Right forelimb (tissue), 1 donor: ENCODE measurements around the gene PGLYRP1.
A peak's percentile ranks its signal among the peaks of the same experiment; 100 is the strongest.

Experiments
- DNase-seq: peaks from one replicate; pipeline ENCODE4 v3.0.0-alpha.2; 2018

PGLYRP1 gene

GRCh38 chr19:46031781-46032596 lies 9.1 kb upstream of the PGLYRP1 start:
- no peak for DNase-seq

DNA sequence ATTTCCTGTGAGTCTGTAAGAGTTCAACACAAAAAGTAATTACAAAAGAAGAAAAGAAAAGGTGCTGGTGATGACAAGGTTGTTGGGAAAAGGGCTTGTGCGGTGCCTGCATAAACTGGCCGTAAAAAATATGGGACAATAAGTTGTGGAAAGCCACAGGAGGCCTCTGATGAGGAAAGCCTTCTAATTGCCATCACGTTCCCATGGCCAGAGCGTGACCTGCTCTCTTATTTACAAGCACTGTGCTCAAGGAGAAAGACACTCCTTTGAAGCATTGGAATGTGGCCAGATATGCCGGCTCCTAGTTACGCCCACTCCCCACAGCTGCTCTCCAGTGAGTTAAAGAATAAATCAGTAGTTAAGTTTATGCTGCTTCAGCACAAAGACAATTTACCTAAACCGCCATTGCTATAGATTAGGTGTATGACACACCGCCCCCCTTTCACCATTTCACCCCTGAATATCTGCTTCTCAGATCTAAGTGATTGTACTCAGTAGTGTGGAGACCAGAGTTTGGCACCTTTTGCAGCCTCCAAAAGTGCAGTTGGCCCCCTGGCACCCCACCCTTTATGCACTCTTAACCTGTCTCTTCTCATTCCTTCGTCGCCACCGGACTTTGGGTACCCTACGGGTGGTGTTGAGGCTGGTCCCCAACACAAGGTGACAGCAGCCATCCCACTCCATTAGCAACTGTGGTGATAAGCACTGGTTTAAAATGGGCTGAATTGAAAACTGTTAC lies 8.1 kb upstream of the PGLYRP1 start:
- DNase-seq = no peak

GRCh38 chr19:46025835-46026234 lies 3.0 kb upstream of the PGLYRP1 start:
- DNase-seq = no peak

- no peak for DNase-seq
These were observed 492 bp upstream of the PGLYRP1 start for GRCh38 chr19:46023311-46023779.

DNA sequence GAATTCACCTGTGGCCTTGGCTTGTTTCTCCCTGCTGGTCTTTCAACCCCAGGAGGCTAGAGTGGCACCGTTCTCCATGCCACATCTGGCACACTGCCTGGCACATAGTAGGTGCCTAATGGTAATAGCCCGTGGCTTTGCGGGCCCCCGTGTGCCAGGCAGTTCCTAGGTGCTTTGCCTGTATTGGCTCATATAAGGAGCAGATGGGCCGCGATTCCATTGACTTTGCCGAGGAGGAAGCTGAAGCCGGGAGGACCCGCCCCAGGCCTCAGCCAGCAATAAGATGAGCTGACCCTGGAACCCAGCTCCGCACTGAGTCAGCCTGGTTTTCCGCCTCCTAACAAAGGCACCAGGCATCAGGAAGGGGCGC lies 807 bp downstream of the PGLYRP1 start:
- no peak for DNase-seq

DNA sequence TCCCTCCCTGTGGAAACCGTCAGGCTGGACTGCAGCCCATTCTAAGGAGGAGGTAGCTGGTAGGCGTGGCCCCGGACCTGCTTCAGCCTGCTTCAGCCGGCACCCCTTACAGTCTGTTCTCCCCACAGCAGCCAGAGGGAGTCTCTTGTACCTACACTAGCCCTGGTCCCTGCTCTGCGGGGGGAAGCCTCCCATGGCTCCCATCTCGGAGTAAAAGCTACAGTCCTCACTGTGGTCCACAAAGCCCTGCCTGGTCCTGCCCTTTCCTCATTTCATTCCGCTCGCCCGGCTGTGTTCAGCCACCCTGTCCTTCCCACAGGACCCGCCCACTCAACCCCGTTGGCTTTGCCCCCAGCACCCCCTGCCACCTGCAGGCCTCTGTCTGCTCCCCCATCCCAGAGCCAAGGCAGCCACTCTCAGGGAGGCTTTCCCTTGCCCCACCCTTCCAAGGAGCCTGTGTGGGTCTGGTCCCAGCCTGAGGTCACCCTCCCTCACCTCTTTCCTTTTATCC lies 1.3 kb downstream of the PGLYRP1 start:
- no peak for DNase-seq

DNA sequence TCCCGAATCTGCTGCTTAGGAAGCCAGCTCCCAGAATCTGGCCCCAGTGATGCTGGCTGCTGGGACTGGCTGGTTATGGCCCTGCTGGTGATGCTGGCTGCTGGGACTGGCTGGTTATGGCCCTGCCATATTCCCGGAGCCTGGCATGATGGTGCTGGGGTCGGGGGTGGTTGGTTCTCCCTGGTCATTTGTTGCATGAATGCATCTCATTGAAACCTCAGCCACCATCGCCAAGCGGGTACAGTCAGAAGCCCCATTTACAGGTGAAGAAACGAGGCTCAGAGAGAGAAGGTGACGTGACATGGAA lies 2.1 kb downstream of the PGLYRP1 start:
- no peak for DNase-seq

- DNase-seq = peak; percentile 35
These were observed 3.6 kb downstream of the PGLYRP1 start for GRCh38 chr19:46019270-46019669.

DNA sequence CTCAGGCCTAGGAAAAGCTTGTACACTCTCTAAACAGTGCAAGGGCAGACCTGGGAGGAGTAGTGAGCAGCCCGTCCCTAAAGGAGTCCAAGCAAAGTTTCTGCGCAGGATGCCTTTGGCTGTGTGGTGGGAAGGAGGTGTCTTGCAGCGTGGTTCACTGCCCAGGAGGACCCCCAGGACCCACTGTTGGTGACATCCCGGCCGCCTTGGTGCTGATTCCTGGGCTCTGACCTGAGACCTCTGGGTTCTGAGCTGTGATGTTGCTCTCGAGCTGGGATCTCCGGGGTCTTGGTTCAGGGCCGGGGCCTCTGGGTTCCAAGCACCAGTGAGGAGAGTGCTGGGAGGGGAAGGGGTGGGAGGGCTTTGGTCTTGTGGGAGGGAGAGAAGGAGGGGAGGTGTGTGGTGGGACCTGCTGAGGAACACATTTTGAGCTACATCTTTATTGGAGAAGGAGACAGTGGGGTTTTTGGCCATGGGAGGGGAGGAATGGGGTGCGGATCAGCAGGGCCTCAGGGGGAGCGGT lies 4.1 kb downstream of the PGLYRP1 start:
- no peak for DNase-seq

DNA sequence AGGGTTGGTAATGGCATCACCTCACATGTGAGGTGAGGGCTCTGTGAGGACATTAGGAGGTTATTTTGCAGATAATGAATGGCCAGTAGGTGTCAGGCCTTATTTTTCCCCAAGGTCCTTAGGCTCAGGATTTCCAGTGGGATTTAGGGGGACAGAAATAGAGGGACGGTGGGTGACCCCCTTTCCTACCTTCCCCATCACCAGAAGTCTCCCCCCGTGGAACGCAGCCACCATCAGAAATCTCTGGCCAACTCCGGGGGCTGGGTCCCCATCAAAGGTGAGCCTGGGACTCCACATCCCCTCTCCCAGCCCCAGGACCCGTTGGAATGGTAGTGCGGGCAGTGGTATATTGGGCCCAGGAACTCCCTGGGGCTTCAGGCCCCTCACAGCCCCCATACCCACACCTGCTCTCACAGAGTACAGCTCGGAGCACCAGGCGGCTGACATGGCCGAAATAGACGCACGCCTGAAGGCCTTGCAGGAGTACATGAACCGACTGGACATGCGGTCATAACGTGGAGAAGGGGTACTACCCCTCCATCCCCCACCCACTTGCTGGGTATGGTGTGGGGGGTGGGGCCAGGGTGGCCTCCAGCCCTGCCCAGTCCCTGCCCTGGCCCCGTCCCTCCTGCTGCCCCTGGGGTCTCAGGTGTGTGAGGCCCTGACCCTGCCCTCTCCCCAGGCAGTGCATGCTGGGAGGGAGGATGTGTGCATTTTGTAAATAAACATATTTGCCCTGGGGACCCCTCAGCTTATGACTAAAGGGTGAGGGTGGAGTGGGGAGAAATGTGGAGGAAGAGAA lies 4.8 kb downstream of the PGLYRP1 start:
- no peak for DNase-seq

DNA sequence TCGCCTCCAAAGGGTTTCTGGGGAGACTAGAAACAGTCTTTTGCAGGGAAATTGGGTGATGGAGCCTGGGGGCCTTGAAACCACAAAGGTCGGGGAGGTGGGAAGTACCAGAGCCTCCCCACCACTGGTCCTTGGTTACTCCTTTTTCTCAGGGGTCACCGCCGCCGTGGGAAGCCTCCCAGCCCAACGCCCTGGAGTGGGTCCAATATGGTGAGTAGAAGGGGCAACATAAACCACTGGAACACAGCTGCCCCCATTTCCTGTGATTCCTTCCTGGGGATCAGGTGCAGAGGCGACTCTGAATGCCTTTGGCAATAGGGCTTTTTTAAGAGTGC lies 5.8 kb downstream of the PGLYRP1 start:
- DNase-seq = no peak

- DNase-seq = peak; percentile 91
These were observed 6.3 kb downstream of the PGLYRP1 start for GRCh38 chr19:46016426-46017094.

DNA sequence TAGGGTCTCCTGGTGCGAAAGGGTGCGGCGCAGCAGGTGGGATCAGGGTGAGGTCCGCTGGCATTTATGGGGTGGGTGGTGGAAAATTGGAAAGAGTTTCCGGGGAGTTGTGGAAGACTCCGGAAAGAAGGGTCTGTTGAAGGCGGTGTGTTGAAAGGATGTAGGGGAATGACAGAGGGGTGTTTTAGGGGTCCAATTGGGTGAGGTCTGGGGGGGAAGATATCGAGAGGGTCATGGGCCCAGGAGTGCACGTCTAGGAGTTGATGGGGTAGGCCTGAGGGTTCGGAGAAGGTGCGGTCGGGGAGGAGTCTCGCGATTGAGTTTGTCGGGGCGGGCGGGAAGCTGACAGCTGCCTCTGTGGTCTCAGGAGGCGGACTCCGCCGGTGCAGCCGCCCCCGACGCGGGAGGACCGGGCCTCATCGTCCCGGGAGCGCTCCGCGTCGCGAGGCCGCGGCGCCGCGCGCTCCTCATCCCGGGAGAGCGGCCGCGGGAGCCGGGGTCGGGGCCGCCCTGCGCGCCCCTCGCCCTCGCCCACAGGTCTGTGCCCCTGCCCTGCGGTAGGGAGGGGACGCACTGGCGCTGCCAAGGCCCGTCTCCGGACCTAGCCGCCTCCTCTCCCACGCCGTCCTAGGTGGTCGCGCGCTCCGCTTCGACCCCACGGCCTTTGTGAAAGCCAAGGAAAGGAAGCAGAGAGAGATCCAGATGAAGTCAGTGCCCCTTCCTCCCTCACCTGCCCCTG lies 7.0 kb downstream of the PGLYRP1 start:
- no peak for DNase-seq

- DNase-seq = no peak
These were observed 7.7 kb downstream of the PGLYRP1 start for GRCh38 chr19:46014941-46015686.

DNA sequence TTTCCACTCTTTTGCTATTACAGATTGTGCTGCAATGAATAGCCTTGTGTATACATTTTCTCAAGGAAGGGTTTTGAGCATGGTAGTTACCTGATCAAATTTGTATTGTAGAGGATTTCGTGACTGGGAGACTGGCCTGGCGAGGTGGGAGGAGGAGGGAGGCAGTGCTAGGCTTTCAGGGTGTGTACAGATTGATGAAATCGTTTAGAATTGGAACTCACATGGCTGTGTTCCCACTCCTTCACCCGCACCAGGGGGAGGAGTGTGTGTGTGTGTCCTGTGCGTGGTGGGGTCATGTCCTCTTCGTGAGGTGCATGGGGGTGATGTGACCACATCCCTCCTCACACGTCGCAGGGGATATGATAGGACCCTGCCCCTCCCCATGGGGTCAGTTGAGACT lies 8.3 kb downstream of the PGLYRP1 start:
- DNase-seq = no peak

- peak; percentile 81 for DNase-seq
These were observed 13.0 kb downstream of the PGLYRP1 start for GRCh38 chr19:46009530-46010510.

DNA sequence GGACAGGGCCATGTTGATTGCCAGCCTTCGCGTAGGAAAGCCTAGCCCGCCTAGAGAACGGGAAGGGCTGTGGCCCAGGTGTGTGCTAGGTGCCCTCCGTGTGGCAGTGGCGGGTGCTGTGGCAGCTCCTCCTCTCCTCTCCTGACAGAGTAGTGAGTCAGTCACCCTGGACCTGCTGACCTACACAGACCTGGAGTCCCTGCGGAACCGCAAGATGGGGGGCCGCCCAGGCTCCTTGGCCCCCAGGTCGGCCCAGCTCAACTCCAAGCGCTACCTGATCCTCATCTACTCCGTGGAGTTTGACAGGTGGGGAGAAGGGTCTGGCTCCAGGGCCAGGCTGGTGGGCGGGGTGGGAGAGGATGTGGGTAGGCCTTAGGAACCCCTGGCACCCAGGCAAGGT lies 16.4 kb downstream of the PGLYRP1 start:
- no peak for DNase-seq

GRCh38 chr19:46002678-46003275 lies 20.1 kb downstream of the PGLYRP1 start:
- no peak for DNase-seq

DNA sequence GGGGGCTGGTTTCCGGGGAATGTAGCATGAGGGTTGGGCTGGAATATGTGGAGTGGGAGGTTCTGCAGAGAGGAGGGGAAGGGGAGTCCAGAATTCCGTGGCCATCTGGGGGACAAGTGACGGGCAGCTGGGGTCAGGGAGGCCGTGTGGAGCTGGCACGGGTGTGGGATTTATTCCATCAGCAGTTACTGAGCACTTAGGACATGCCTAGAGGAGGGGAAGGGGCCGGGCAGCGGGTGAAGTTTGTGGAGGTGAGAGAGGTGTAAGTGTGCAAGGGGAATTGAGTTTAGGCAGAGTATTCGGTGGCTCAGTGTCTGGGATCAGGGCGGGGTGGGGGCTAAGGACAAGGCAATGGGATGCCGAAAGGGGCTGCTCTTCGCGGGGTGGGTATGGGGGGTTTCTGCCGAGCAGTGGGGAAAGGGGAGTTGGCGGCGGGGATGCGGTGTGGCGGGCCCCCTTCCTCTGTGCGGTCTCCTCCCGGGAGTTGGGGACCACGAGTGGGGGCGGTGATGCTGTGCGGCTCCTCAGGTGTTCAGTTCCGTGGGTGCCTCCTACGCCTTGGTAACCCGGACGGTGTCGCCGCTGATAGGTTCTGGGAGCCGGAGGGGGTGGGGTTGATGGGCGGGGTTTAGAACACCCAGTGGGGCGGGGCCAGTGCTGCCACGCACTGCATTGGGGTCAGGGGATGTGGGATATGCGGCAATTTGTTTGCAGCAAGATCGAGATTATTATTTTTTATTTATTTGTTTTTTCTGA lies 22.2 kb downstream of the PGLYRP1 start:
- DNase-seq = no peak
